Activated CD8-positive, alpha-beta memory T cell treated with anti-CD3 and anti-CD28 coated beads, Interleukin-2, amount 50 U/mL, for 4 hours (primary cell): ENCODE measurements around the gene PTPRCAP.

Source experiments
- DNase-seq: peaks from one replicate; pipeline ENCODE4 v3.0.0-alpha.2; 2020

PTPRCAP gene

GRCh38 chr11:67423466-67423865, 14.0 kb downstream of the PTPRCAP start:
- no peak for DNase-seq

- no peak for DNase-seq
Observed at GRCh38 chr11:67422891-67423290, 14.6 kb downstream of the PTPRCAP start.

- no peak for DNase-seq
Observed at GRCh38 chr11:67421430-67422031, 16.0 kb downstream of the PTPRCAP start.

- DNase-seq: peak; percentile 100
Observed at GRCh38 chr11:67420646-67421429, 16.6 kb downstream of the PTPRCAP start.

GRCh38 chr11:67420147-67420645, 17.3 kb downstream of the PTPRCAP start:
- no peak for DNase-seq

- no peak for DNase-seq
Observed at GRCh38 chr11:67419325-67420049, 18.0 kb downstream of the PTPRCAP start.

- DNase-seq: peak; percentile 26
Observed at GRCh38 chr11:67418476-67419281, 18.8 kb downstream of the PTPRCAP start.

GRCh38 chr11:67417425-67417824, 20.1 kb downstream of the PTPRCAP start:
- no peak for DNase-seq

GRCh38 chr11:67416416-67417335, 20.8 kb downstream of the PTPRCAP start:
- DNase-seq: peak; percentile 77

GRCh38 chr11:67415501-67416304, 21.8 kb downstream of the PTPRCAP start, which contains the start of gene CARNS1:
TSS of gene CARNS1 (plus strand) at chr11:67415678. CDS start at chr11:67416200, 522 bp downstream.
- DNase-seq: no peak

- DNase-seq: no peak
Observed at GRCh38 chr11:67413266-67413849, 24.1 kb downstream of the PTPRCAP start.

GRCh38 chr11:67412495-67413179, 24.8 kb downstream of the PTPRCAP start:
- no peak for DNase-seq

GRCh38 chr11:67411785-67412152, 25.7 kb downstream of the PTPRCAP start:
- no peak for DNase-seq

- DNase-seq: no peak
Observed at GRCh38 chr11:67410984-67411784, 26.3 kb downstream of the PTPRCAP start.

- DNase-seq: no peak
Observed at GRCh38 chr11:67410369-67410831, 27.1 kb downstream of the PTPRCAP start.

- no peak for DNase-seq
Observed at GRCh38 chr11:67409781-67410368, 27.6 kb downstream of the PTPRCAP start.

- DNase-seq: peak; percentile 57
Observed at GRCh38 chr11:67409261-67409666, 28.2 kb downstream of the PTPRCAP start.
